HG03139 (cell line): Measurements from ENCODE around the gene SHC2.

Experiments used
- ATAC-seq: cut with Tn5 transposase; IDR thresholded peaks from one replicate; pipeline ENCODE4 v1.9.1; 2021; ENCODE audit not compliant: unreplicated experiment

The SHC2 gene

DNA sequence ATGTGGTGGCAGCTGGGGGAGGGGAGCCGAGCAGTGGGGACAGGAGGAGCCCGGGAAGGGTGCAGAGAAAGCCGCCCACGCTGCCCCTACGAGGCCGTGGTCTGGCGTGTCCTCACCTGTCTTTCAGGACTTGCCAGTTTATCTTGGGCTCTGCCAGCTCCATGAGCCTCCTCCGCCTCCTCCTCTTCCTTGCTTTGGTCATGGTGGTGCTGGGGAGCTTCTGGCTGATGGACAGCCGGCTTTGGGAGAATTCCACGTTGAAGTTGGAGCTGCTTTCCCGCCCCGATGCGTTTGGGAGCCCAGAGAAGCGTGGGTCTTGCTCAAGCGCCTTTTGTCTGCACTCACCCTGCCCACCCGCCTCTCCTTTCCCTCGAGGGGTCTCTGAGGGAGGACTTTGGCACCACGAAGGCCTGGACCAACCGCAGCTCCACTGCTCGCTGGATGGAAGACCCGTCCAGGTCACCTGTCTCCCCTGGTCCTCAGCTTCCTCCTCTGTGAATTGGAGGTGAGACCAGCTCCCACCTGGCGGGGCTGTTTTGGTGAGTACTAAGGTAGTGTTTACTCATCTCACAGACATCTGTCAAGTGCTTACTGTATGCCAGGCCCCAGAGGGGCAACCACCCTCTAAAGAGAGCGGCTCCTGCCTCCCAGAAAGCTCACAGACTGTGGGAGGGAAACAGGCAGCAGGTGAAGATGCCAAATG lies 86.5 kb downstream of the SHC2 start:
- no peak for ATAC-seq

DNA sequence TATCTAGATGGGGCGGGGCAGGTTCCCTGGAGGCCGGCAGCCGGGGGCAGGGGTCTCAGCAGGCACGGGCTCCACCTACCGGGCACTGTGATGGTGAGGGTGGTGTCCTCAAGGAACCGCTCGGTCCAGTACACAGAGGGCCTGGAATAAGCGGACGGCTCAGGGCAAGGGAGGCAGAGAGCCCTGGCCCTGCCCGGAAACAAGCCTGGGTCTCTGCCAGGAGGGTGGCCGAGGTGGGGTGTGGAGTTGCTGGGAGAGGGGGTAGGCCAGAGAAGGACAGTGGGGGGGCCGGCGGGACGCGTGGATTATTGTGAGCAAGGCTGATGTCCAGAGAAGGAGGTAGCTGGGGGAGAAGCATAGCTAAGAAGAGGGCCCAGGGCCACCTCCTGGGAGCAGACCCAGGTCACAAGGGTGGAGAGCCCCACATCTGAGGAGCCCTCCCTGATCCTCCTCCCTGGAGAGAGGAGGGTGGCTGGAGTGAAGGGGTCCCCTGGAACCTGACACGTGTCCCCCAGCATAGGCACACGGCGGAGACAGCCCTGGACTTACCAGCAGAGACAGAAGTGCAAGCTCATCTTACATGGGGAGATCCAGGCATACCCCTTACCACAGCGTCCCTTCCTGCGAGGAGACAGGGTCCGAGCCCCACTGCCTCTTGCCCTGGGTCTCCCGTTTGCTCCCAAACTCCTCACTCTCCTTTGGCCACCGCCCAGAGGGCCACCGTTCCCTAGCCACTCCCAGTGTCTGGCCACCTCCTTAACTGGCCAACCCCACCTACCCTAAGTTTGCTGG lies 87.2 kb downstream of the SHC2 start:
- ATAC-seq, result no peak

DNA sequence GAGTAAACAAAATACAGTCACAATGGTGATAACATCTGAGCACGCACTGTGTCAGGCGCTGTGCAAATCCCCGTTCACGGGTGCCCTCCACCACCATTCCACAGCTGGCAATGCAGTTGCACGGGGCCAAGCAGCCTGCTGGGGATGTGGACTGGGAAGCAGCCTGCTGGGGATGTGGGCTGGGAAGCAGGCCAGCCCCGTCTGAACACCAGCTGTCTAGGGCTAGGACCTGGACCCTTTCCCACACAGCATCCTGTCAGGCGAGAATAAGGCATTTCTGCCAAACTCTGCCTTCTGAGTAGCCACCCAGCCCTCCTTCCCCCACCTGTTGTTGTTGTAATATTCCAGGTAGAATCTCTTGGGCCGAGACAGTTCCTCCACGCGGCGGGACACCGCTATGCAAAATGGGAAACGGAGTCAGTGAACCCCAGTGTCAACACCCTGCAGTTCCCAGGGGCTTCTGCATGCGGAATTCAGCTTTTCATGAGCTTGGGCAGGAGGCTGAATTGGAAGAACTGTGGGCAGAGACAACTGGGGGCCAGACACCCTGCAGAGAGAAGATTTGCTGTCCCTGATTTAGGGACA lies 88.4 kb downstream of the SHC2 start:
- no peak for ATAC-seq

DNA sequence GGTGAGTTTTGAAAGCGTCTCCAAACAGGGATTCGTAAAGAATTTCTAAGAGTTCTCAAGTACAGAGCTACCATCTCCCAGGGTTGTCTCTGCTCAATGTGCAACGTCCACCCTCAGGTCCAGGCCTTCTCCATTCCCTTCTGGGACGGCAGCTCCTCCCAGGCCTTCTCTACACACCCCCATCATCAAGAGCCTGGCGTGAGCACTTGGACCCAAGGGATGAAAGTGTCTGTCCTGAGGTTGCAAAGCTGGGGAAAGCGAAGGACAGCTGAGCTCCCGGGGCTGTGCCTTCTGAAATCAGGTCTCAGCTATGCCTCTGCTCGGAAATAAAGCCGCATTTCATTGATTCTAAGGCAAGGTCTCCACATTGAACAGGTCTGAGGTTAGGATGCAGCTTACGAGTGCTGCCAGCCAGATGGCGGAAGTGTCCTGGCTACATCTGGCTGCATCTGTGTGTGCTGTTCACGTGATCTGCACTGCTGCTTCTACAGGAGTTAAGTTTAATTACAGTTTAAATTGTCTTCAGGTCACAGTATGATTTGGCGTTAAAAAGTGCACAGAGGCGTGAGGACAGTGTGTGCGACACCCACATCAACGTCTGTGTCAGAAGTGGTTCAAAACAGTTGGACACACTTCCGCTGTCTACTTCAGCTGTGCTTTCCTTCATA lies 89.2 kb downstream of the SHC2 start:
- ATAC-seq, result no peak

DNA sequence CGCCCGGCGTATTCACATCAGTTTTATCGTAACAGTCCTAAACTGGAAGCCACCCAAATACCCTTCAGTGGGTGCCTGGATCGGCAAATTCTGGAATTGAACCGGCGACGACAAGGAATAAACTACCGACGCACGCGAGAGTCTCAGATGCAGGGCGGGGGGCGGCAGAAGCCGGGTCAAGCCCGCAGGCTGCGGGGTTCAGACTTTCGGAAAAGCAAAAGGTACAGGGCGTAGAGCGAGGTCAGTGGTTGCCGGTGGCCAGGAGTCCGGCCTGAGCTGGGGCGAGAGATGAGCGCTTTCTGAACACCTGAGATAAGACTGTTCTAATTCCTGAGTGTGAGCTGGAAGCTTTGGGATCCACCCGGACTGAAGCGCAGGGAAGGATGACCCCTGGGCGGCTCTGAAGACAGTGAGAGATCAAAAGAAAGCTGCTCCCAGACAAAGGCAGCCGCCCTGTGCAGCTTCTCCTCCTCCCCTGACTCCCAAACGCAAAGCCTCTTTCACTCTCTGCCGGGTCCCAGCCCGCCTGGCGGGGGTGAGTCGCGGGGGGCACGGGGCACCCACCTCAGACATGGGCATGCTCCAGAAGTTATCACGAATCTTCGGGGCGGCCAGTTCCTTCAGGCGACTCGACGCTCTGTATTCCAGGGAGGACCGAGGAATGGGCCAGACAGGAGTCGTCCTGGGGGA lies 90.0 kb downstream of the SHC2 start:
- no peak for ATAC-seq

DNA sequence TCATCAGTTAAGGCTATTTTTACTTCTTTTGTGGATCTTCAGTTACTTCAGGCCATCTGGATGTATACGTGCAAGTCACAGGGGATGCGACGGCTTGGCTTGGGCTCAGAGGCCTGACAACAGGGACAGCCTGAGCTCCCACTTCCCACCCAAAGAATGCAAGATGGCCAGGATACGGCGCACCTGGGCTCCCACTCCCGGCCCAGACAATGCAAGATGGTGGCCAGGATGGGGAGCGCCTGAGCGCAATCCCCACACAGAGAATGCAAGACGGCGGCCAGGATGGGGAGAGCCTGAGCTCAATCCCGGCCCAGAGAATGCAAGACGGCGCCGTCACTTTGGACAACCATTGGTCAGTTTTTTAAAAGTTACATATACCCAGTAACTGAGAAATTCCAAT lies 91.0 kb downstream of the SHC2 start:
- ATAC-seq, result no peak

DNA sequence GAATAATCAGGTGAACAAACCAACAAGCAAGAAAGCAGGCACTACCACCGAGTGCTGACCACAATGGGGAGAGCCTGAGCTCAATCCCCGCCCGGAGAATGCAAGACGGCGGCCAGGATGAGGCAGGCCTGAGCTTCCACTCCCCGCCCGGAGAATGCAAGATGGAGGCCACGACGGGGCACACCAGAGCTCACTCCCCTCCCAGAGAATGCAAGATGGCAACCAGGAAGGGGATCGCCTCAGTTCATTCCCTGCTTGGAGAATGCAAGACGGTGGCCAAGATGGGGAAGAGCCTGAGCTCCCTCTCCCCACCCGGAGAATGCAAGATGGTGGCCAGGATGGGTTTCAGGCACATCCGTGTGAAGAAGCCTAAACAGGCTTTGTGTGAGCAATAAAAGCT lies 91.6 kb downstream of the SHC2 start:
- no peak for ATAC-seq

DNA sequence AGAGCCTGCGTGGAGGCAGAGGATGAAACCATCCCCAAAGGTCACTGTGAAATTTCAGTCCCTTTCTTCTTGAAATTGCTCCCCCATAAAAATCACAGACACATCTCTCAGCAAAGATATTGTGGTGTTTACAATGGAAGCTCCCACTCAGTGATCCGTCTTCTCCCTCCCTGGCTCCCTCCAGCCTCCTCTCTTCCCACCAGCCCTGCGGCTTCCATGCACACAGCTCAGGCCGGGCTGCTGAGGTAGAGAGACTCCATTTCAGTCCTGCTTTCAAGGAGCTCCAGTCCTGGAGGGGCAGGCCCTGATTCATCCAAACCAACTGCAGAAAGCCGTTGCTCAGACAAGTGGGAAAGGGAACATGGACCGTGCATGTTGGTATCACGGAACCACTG lies 92.2 kb downstream of the SHC2 start:
- ATAC-seq, result no peak

DNA sequence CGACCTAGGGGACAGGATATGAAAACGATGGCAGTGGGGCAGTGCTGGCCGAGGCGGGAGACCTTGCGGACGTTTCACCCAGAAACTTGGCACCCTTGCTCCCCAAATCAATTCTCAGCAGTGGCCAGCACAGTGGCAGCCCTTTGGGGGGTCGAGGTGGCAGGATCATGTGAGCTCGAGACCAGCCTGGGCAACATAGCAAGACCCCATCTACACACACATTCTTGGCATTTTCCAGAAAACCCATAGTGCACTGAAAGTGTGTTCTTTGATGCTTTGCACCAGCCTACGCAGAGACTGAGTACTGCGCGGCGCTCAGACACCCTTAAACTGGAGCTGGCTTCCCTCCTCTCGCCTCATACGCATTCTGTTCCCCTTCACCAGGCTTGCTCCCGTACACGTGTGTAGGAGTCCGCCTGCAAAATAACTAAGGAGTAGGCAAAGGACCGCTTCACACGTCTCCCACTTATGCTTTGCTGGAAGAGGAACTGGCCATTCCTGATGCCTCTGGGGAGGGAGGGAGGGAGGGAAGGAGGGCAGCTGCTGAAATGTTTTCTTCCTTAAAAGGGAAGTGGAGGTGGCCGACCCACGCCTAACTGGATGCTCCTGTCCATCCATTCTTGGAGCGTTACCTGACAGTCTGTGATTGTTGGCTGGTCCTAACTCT lies 92.7 kb downstream of the SHC2 start:
- ATAC-seq, result no peak

DNA sequence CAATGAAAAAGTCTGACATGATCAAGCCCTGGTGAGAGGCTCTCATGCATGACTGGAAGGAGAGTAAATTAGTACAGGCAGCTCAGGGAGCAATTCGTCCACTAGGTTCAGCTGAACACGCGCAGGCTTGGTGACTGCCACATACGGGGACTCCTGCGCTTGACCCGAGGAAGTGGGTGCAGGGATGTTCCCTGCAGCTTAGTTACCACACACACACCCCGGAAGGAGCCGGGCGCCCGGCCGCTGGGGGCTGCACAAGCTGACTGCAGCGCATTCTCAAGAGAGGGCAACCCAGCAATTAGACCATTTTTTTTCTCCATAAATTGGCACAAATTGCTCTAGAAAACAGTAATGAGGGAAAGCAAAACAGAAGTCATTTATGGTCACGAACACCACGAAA lies 93.3 kb downstream of the SHC2 start:
- no peak for ATAC-seq

DNA sequence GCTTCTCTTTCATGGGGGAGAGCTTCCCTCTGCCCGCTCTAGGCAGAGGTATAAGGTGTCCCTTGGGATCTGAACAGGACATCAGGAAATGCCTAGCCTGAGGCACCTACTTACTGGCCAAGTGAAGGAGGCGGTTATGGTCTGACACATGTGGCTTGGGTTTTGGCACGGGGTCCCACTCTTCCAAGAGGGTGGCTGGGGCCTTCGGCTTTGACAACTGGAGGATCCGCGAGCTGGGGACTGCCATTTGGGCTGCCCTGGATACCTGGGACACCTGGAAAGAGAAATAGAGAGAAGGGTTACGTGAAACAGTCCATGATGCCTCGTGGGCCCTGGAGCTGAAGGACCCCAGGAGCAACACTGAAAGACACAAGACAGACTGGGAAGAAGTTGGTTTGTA lies 93.9 kb downstream of the SHC2 start:
- ATAC-seq, result no peak
